ENCODE data around the gene KRT6B. TPM values are rescaled to one million over a fixed set of nuclear protein-coding genes. Genes with fewer than 3 reads are reported as not detected.

KRT6B gene
- total RNA-seq, 1 experiment from 2014 or later: not detected

GRCh38 chr12:52401926-52402325 is 50.0 kb downstream of the KRT6B start:
- ChIA-PET POLR2A (no interaction called here), CTCF (interaction anchor here (0.5 kb wide), 1 partner anchor 33 kb away, joined by 3 read pairs; no protein-coding TSS in a partner anchor)
- in situ Hi-C loops (cut with HindIII; ENCODE audit: low pct_unique_long_range_greater_than_20kb, low sequenced_read_pairs) (no loop called here), intact Hi-C loops (cut with micrococcal nuclease; ENCODE audit: unreplicated experiment) (no loop called here)
- H3K36me3 ChIP-seq (ENCODE audit: control insufficient read depth, insufficient read depth, low read length): no peaks in the 10 kb centered on the region
- no peaks in the 10 kb centered on the region for H3K4me1 ChIP-seq (ENCODE audit: control insufficient read depth, insufficient read depth, low read length)
- no peak overlapping the region for H3K27ac ChIP-seq (ENCODE audit: low read length)
- TF ChIP-seq SIN3A (IDR thresholded peaks at IDR 0.05; ENCODE audit: borderline replicate concordance, insufficient read depth, low read depth, low read length) (no peak), TCF7L2 (IDR thresholded peaks at IDR 0.05; ENCODE audit: low read depth, low read length) (no peak), CTCF (IDR thresholded peaks at IDR 0.05) (no peak), POLR2AphosphoS5 (IDR thresholded peaks at IDR 0.05; ENCODE audit: low read depth, low read length) (no peak)
- TF ChIP-seq, protein P1, sequence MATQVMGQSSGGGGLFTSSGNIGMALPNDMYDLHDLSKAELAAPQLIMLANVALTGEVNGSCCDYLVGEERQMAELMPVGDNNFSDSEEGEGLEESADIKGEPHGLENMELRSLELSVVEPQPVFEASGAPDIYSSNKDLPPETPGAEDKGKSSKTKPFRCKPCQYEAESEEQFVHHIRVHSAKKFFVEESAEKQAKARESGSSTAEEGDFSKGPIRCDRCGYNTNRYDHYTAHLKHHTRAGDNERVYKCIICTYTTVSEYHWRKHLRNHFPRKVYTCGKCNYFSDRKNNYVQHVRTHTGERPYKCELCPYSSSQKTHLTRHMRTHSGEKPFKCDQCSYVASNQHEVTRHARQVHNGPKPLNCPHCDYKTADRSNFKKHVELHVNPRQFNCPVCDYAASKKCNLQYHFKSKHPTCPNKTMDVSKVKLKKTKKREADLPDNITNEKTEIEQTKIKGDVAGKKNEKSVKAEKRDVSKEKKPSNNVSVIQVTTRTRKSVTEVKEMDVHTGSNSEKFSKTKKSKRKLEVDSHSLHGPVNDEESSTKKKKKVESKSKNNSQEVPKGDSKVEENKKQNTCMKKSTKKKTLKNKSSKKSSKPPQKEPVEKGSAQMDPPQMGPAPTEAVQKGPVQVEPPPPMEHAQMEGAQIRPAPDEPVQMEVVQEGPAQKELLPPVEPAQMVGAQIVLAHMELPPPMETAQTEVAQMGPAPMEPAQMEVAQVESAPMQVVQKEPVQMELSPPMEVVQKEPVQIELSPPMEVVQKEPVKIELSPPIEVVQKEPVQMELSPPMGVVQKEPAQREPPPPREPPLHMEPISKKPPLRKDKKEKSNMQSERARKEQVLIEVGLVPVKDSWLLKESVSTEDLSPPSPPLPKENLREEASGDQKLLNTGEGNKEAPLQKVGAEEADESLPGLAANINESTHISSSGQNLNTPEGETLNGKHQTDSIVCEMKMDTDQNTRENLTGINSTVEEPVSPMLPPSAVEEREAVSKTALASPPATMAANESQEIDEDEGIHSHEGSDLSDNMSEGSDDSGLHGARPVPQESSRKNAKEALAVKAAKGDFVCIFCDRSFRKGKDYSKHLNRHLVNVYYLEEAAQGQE (IDR thresholded peaks at IDR 0.05; ENCODE audit: insufficient read depth in 1 of 2, low read depth in 2 of 2, low read length in 1 of 2): no peak
- H3K27me3 ChIP-seq (ENCODE audit: control insufficient read depth, insufficient read depth, low read length): 0 out of 2 replicates have a peak, but pooled peaks cover 1% of the 10 kb centered on the region
- DNase-seq (ENCODE audit: low read depth, low spot score) (no peak), ATAC-seq (no peak)
- no TSS peak for BruUV-seq (replicated peaks)
- H3K4me3 ChIP-seq (ENCODE audit: low read depth in 2 of 2, low read length in 2 of 2): no peak overlapping the region
- H3K9me3 ChIP-seq (ENCODE audit: control insufficient read depth, insufficient read depth, low read depth, low read length): no peaks in the 10 kb centered on the region

GRCh38 chr12:52401526-52401925 is 50.4 kb downstream of the KRT6B start:
- H3K4me3 ChIP-seq (ENCODE audit: low read depth in 2 of 2, low read length in 2 of 2): no peak overlapping the region
- BruUV-seq (replicated peaks): no TSS peak
- TF ChIP-seq CTCF (IDR thresholded peaks at IDR 0.05) (no peak), TCF7L2 (IDR thresholded peaks at IDR 0.05; ENCODE audit: low read depth, low read length) (no peak), POLR2AphosphoS5 (IDR thresholded peaks at IDR 0.05; ENCODE audit: low read depth, low read length) (no peak), SIN3A (IDR thresholded peaks at IDR 0.05; ENCODE audit: borderline replicate concordance, insufficient read depth, low read depth, low read length) (no peak)
- TF ChIP-seq, protein P1 (IDR thresholded peaks at IDR 0.05; ENCODE audit: insufficient read depth in 1 of 2, low read depth in 2 of 2, low read length in 1 of 2): no peak
- ChIA-PET POLR2A (no interaction called here), CTCF (interaction anchor here (0.5 kb wide), 1 partner anchor 34 kb away, joined by 3 read pairs; no protein-coding TSS in a partner anchor)
- no peak for ATAC-seq
- no peaks in the 10 kb centered on the region for H3K36me3 ChIP-seq (ENCODE audit: control insufficient read depth, insufficient read depth, low read length)
- in situ Hi-C loops (cut with HindIII; ENCODE audit: low pct_unique_long_range_greater_than_20kb, low sequenced_read_pairs): no loop called here
- no peaks in the 10 kb centered on the region for H3K9me3 ChIP-seq (ENCODE audit: control insufficient read depth, insufficient read depth, low read depth, low read length)
- intact Hi-C loops (cut with micrococcal nuclease; ENCODE audit: unreplicated experiment): no loop called here
- no peak for DNase-seq (ENCODE audit: low read depth, low spot score)
- no peaks in the 10 kb centered on the region for H3K4me1 ChIP-seq (ENCODE audit: control insufficient read depth, insufficient read depth, low read length)
- 0 out of 2 replicates have a peak, but pooled peaks cover 3% of the 10 kb centered on the region for H3K27me3 ChIP-seq (ENCODE audit: control insufficient read depth, insufficient read depth, low read length)
- H3K27ac ChIP-seq (ENCODE audit: low read length): no peak overlapping the region

Data from Panc1 (cell line).